ENCODE data around the gene RNF17.

DNA sequence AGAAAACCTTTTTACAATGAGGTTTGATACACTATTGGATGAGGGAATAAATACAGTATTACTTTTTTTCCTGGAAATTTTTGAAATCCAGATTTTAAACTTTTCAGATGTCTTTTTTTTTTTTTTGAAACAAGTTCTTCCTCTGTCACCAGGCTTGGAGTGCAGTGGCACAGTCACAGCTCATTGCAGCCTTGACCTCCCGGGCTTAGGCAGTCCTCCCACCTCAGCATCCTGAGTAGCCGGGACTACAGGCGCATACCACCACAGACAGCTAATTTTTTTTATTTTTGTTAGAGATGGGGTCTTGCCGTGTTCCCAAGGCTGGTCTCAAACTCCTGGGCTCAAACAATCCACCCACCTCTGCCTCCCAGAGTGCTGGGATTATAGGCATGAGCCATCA is 96.8 kb downstream of the RNF17 start:
- no peak for TF ChIP-seq POLR2AphosphoS5 (IDR thresholded peaks at IDR 0.05; ENCODE audit: low read depth)
- TF ChIP-seq, protein P1, sequence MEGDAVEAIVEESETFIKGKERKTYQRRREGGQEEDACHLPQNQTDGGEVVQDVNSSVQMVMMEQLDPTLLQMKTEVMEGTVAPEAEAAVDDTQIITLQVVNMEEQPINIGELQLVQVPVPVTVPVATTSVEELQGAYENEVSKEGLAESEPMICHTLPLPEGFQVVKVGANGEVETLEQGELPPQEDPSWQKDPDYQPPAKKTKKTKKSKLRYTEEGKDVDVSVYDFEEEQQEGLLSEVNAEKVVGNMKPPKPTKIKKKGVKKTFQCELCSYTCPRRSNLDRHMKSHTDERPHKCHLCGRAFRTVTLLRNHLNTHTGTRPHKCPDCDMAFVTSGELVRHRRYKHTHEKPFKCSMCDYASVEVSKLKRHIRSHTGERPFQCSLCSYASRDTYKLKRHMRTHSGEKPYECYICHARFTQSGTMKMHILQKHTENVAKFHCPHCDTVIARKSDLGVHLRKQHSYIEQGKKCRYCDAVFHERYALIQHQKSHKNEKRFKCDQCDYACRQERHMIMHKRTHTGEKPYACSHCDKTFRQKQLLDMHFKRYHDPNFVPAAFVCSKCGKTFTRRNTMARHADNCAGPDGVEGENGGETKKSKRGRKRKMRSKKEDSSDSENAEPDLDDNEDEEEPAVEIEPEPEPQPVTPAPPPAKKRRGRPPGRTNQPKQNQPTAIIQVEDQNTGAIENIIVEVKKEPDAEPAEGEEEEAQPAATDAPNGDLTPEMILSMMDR (IDR thresholded peaks at IDR 0.05; ENCODE audit: insufficient read depth, low read length): no peak
- TF ChIP-seq, protein P2, sequence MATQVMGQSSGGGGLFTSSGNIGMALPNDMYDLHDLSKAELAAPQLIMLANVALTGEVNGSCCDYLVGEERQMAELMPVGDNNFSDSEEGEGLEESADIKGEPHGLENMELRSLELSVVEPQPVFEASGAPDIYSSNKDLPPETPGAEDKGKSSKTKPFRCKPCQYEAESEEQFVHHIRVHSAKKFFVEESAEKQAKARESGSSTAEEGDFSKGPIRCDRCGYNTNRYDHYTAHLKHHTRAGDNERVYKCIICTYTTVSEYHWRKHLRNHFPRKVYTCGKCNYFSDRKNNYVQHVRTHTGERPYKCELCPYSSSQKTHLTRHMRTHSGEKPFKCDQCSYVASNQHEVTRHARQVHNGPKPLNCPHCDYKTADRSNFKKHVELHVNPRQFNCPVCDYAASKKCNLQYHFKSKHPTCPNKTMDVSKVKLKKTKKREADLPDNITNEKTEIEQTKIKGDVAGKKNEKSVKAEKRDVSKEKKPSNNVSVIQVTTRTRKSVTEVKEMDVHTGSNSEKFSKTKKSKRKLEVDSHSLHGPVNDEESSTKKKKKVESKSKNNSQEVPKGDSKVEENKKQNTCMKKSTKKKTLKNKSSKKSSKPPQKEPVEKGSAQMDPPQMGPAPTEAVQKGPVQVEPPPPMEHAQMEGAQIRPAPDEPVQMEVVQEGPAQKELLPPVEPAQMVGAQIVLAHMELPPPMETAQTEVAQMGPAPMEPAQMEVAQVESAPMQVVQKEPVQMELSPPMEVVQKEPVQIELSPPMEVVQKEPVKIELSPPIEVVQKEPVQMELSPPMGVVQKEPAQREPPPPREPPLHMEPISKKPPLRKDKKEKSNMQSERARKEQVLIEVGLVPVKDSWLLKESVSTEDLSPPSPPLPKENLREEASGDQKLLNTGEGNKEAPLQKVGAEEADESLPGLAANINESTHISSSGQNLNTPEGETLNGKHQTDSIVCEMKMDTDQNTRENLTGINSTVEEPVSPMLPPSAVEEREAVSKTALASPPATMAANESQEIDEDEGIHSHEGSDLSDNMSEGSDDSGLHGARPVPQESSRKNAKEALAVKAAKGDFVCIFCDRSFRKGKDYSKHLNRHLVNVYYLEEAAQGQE (IDR thresholded peaks at IDR 0.05; ENCODE audit: insufficient replicate concordance, low read depth): no peak

Data from HL-60 (cell line).